ENCODE measurements around the gene CEP192.

DNA sequence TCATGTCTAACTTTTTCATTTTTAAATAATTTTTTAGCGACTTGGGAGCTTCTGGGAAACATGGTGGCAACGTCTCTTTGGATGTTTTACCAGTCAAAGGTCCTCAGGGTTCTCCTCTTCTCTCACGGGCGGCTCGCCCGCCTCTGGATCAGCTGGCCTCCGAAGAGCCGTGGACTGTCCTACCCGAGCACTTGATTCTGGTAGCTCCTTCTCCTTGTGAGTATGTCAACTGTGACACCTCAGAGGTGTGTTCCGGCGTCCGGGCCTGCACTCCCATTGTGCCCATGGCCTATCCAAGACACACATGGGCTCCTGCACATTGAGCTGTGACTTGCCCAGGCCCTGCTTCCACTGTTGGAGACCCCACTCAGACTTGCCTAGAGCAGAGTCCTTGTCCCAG is 104.3 kb downstream of the CEP192 start:
- TF ChIP-seq, protein P1, sequence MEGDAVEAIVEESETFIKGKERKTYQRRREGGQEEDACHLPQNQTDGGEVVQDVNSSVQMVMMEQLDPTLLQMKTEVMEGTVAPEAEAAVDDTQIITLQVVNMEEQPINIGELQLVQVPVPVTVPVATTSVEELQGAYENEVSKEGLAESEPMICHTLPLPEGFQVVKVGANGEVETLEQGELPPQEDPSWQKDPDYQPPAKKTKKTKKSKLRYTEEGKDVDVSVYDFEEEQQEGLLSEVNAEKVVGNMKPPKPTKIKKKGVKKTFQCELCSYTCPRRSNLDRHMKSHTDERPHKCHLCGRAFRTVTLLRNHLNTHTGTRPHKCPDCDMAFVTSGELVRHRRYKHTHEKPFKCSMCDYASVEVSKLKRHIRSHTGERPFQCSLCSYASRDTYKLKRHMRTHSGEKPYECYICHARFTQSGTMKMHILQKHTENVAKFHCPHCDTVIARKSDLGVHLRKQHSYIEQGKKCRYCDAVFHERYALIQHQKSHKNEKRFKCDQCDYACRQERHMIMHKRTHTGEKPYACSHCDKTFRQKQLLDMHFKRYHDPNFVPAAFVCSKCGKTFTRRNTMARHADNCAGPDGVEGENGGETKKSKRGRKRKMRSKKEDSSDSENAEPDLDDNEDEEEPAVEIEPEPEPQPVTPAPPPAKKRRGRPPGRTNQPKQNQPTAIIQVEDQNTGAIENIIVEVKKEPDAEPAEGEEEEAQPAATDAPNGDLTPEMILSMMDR (IDR thresholded peaks at IDR 0.05) = no peak
- TF ChIP-seq POLR2A (IDR thresholded peaks at IDR 0.05) (no peak), POLR2AphosphoS5 (IDR thresholded peaks at IDR 0.05) (no peak)

Data from breast epithelium (tissue), 3 donors.